RWPE2 (cell line): ENCODE results near the gene TMEM95.
"Not testable (repeated sequence)": the region's sequence is repeated elsewhere in the genome, so short reads cannot be mapped to it uniquely, and the experiment has no call there.

Source experiments
- ATAC-seq: fragments of 200-7000 bp; cut with Tn5 transposase; 3 replicates; pipeline ENCODE4 v1.9.1; 2021; ENCODE audit warnings: low read depth
- DNase-seq: peaks from one replicate; pipeline ENCODE4 v3.0.0-alpha.2; 2020; ENCODE audit warnings: low spot score
- H3K27ac ChIP-seq: fragments of 450-650 bp; 2 replicates; pipeline ENCODE4 v1.5.1; 2017; ENCODE audit warnings: mild to moderate bottlenecking; ENCODE audit not compliant: poor library complexity, severe bottlenecking
- H3K27me3 ChIP-seq: fragments of 250-450 bp; sonication (Bioruptor Pico); 2 replicates; pipeline ENCODE4 v1.5.1; 2021; ENCODE audit warnings: mild to moderate bottlenecking, moderate library complexity; ENCODE audit not compliant: insufficient read depth, poor library complexity, severe bottlenecking
- H3K36me3 ChIP-seq: fragments of 250-450 bp; sonication (Bioruptor Pico); 2 replicates; pipeline ENCODE4 v1.5.1; 2020; ENCODE audit warnings: low read depth, mild to moderate bottlenecking, moderate library complexity
- H3K4me1 ChIP-seq: fragments of 250-450 bp; sonication (Bioruptor Pico); 2 replicates; pipeline ENCODE4 v1.5.1; 2021; ENCODE audit warnings: mild to moderate bottlenecking, moderate library complexity; ENCODE audit not compliant: insufficient read depth, poor library complexity, severe bottlenecking
- H3K4me3 ChIP-seq: fragments of 250-450 bp; sonication (Bioruptor Pico); 2 replicates; pipeline ENCODE4 v1.5.1; 2021; ENCODE audit warnings: mild to moderate bottlenecking, moderate library complexity; ENCODE audit not compliant: severe bottlenecking
- H3K9me3 ChIP-seq: fragments of 250-450 bp; sonication (Bioruptor Pico); 2 replicates; pipeline ENCODE4 v1.5.1; 2021; ENCODE audit warnings: mild to moderate bottlenecking, moderate library complexity; ENCODE audit not compliant: severe bottlenecking
- TF ChIP-seq, protein P1 (sequence below): fragments of 450-650 bp; IDR thresholded peaks from one replicate; pipeline ENCODE4 v1.5.1; 2017; ENCODE audit warnings: mild to moderate bottlenecking, moderate library complexity; ENCODE audit not compliant: poor library complexity, severe bottlenecking

Gene TMEM95

DNA sequence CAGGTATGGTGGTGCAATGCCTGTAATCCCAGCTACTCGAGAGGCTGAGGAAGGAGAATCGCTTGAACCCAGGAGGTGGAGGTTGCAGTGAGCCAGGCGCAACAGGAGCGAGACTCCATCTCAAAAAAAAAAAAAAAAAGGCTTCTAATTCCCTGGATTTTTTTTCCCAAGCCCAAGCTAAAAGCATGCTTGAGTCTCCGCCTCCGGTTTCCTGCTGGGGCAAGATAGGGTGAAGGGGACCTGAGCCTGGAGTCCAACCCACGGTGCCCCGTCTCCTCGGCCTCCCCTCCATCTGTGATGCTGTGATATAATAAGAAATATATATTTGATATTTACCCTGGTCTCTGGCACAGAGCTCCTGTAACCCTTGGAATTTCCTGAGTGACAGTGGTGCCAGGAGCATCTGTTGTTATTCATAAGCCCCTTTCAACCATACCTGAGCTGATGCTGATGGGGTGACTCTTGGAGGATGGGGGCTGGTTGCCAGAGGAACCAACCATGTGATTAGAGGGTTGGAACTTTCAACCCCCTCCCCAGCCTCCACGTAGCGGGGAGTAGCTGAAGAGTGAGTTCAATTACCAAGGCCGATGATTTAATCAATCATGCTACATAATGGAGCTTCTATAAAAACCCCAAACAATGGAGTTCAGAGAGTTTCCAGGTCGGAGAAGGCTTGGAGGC is 13.1 kb downstream of the TMEM95 start:
- DNase-seq, result no peak
- H3K27me3 ChIP-seq, result no peaks in the 10 kb centered on the region
- no peak for ATAC-seq
- H3K27ac ChIP-seq, result no peak overlapping the region
- H3K9me3 ChIP-seq, result no peaks in the 10 kb centered on the region
- H3K4me3 ChIP-seq, result no peak overlapping the region
- H3K4me1 ChIP-seq, result no peaks in the 10 kb centered on the region
- TF ChIP-seq, protein P1, sequence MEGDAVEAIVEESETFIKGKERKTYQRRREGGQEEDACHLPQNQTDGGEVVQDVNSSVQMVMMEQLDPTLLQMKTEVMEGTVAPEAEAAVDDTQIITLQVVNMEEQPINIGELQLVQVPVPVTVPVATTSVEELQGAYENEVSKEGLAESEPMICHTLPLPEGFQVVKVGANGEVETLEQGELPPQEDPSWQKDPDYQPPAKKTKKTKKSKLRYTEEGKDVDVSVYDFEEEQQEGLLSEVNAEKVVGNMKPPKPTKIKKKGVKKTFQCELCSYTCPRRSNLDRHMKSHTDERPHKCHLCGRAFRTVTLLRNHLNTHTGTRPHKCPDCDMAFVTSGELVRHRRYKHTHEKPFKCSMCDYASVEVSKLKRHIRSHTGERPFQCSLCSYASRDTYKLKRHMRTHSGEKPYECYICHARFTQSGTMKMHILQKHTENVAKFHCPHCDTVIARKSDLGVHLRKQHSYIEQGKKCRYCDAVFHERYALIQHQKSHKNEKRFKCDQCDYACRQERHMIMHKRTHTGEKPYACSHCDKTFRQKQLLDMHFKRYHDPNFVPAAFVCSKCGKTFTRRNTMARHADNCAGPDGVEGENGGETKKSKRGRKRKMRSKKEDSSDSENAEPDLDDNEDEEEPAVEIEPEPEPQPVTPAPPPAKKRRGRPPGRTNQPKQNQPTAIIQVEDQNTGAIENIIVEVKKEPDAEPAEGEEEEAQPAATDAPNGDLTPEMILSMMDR, result no peak
- H3K36me3 ChIP-seq, result no peaks in the 10 kb centered on the region

DNA sequence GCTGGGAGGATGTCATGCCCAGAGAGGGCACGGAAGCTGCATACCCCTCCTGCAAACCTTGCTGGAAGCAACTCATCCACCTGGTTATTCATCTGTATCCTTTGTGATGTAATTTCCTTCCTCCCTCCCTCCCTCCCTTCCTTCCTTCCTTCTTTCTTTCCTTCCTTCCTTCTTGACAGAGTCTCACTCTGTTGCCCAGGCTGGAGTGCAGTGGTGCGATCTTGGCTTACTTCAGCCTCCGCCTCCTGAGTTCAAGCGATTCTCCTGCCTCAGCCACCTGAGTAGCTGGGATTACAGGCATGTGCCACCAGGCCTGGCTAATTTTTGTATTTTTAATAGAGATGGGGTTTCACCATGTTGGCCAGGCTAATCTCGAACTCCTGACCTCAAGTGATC is 13.6 kb downstream of the TMEM95 start:
- not testable (repeated sequence) for H3K4me3 ChIP-seq, ATAC-seq, H3K36me3 ChIP-seq, H3K4me1 ChIP-seq, H3K9me3 ChIP-seq, H3K27ac ChIP-seq, H3K27me3 ChIP-seq, DNase-seq

DNA sequence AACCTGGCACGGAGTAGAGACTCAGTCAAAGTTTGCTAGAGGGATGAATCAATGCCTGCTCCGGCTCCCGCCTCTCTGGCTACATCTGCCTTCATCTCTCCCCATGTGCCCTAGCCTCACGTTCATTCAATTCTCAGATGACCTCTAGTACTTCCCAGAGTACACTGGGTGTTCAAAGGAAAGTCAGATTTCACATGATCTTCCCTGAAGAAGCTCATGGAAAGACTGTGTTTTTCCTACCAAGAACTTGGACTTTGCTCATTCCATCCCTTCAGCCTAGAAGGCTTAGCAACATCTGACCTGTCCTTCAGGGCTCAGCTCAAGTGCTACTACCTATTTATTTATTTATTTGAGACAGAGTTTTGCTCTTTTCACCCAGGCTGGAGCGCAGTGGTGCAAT is 14.9 kb downstream of the TMEM95 start:
- TF ChIP-seq, protein P1, result no peak
- DNase-seq (no peak), ATAC-seq (no peak)
- H3K9me3 ChIP-seq, result no peaks in the 10 kb centered on the region
- H3K27me3 ChIP-seq, result no peaks in the 10 kb centered on the region
- no peaks in the 10 kb centered on the region for H3K4me1 ChIP-seq
- no peak overlapping the region for H3K4me3 ChIP-seq
- no peaks in the 10 kb centered on the region for H3K36me3 ChIP-seq
- H3K27ac ChIP-seq, result no peak overlapping the region

DNA sequence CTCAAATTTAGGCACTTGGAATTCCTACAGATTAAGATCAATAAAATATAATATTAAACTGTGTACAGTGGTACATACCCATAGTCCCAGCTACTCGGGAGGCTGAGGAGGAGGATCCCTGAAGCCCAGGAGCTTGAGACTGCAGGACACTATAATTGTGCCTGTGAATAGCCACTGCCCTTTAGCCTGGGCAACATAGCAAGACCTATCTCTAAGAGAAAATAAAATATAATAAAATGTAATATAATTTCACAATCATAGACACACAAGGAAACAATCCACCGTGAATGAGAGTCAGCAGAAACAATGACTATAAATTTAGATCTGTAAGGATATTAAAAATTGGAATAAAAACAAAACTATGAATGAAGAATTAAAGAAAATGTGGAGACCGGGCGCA is 15.9 kb downstream of the TMEM95 start:
- DNase-seq (no peak), ATAC-seq (no peak)
- Histone ChIP-seq H3K27me3 (no peaks in the 10 kb centered on the region), H3K9me3 (no peaks in the 10 kb centered on the region), H3K36me3 (no peaks in the 10 kb centered on the region), H3K4me1 (no peaks in the 10 kb centered on the region), H3K4me3 (no peak overlapping the region), H3K27ac (no peak overlapping the region)
- TF ChIP-seq, protein P1, result no peak

DNA sequence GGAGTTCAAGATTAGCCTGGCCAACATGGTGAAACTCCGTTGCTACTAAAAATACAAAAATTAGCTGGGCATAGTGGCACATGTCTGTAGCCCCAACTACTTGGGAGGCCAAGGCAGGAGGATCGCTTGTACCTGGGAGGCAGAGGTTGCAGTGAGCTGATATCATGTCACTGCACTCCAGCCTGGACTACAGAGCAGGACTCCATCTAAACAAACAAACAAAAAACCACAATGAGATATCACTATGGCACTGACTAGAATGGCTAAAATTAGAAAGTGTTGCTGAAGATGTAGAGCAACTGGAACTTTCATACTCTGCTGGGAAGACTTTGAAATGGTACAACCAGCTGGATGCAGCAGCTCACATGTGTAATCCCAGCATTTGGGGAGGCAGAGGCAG is 19.4 kb downstream of the TMEM95 start:
- no peak for ATAC-seq
- Histone ChIP-seq H3K4me1 (no peaks in the 10 kb centered on the region), H3K27ac (no peak overlapping the region), H3K9me3 (no peaks in the 10 kb centered on the region), H3K27me3 (no peaks in the 10 kb centered on the region), H3K36me3 (no peaks in the 10 kb centered on the region), H3K4me3 (no peak overlapping the region)
- TF ChIP-seq, protein P1, result no peak
- no peak for DNase-seq
